ENCODE results near the gene POR.
A peak's percentile ranks its signal among the peaks of the same experiment; 100 is the strongest.

Gene POR

DNA sequence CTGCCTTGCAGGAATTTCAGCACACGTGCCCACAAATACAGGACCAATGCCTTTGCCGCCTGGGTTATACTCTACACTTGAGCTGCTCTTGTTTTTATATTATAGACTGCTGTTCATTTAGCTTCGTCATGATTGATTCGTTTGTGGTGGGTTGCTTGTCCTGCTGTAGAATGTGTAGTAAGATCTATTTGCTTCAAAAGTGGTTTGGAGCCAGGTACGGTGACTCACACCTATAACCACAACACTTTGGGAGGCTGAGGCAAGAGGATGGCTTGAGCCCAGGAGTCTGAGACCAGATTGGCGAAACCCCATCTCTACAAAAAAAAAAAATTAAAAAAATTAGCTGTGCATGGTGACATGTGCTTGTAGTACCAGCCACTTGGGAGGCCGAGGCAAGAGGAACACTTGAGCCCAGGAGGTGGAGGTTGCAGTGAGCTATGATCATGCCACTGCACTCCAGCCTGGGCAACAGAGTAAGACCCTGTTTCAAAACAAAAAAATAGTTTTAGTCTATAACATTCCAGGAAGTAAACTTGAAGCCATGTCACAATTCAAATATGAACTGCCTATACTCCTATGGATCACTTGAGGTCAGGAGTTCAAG, 45.1 kb upstream of the POR start (continued):
- TF ChIP-seq TOX (CRISPR knock-in tag; IDR thresholded peaks at IDR 0.05; ENCODE audit: borderline replicate concordance) (no peak), CREB5 (CRISPR knock-in tag; IDR thresholded peaks at IDR 0.05; ENCODE audit: low read depth) (no peak)

GRCh38 chr7:75870557-75871161, 44.3 kb upstream of the POR start:
- no peak for ATAC-seq
- TF ChIP-seq ESRRG (CRISPR knock-in tag; IDR thresholded peaks at IDR 0.05): no peak
- TF ChIP-seq GLIS3 (CRISPR knock-in tag; IDR thresholded peaks at IDR 0.05): no peak
- TF ChIP-seq ZNF70 (CRISPR knock-in tag; IDR thresholded peaks at IDR 0.05): no peak
- no peak for TF ChIP-seq ZNF565 (CRISPR knock-in tag; conservative IDR thresholded peaks at IDR 0.05; ENCODE audit: low read depth)
- no peak for TF ChIP-seq OSR1 (CRISPR knock-in tag; IDR thresholded peaks at IDR 0.05)
- TF ChIP-seq, protein P1, sequence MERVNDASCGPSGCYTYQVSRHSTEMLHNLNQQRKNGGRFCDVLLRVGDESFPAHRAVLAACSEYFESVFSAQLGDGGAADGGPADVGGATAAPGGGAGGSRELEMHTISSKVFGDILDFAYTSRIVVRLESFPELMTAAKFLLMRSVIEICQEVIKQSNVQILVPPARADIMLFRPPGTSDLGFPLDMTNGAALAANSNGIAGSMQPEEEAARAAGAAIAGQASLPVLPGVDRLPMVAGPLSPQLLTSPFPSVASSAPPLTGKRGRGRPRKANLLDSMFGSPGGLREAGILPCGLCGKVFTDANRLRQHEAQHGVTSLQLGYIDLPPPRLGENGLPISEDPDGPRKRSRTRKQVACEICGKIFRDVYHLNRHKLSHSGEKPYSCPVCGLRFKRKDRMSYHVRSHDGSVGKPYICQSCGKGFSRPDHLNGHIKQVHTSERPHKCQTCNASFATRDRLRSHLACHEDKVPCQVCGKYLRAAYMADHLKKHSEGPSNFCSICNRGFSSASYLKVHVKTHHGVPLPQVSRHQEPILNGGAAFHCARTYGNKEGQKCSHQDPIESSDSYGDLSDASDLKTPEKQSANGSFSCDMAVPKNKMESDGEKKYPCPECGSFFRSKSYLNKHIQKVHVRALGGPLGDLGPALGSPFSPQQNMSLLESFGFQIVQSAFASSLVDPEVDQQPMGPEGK (CRISPR knock-in tag; IDR thresholded peaks at IDR 0.05; ENCODE audit: borderline replicate concordance): no peak
- TF ChIP-seq, protein P2, sequence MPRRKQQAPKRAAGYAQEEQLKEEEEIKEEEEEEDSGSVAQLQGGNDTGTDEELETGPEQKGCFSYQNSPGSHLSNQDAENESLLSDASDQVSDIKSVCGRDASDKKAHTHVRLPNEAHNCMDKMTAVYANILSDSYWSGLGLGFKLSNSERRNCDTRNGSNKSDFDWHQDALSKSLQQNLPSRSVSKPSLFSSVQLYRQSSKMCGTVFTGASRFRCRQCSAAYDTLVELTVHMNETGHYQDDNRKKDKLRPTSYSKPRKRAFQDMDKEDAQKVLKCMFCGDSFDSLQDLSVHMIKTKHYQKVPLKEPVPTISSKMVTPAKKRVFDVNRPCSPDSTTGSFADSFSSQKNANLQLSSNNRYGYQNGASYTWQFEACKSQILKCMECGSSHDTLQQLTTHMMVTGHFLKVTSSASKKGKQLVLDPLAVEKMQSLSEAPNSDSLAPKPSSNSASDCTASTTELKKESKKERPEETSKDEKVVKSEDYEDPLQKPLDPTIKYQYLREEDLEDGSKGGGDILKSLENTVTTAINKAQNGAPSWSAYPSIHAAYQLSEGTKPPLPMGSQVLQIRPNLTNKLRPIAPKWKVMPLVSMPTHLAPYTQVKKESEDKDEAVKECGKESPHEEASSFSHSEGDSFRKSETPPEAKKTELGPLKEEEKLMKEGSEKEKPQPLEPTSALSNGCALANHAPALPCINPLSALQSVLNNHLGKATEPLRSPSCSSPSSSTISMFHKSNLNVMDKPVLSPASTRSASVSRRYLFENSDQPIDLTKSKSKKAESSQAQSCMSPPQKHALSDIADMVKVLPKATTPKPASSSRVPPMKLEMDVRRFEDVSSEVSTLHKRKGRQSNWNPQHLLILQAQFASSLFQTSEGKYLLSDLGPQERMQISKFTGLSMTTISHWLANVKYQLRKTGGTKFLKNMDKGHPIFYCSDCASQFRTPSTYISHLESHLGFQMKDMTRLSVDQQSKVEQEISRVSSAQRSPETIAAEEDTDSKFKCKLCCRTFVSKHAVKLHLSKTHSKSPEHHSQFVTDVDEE (CRISPR knock-in tag; IDR thresholded peaks at IDR 0.05): no peak
- TF ChIP-seq ZFP30 (CRISPR knock-in tag; IDR thresholded peaks at IDR 0.05): no peak
- no peak for TF ChIP-seq PPARA (CRISPR knock-in tag; IDR thresholded peaks at IDR 0.05; ENCODE audit: borderline replicate concordance)
- no peak for TF ChIP-seq POU6F1 (CRISPR knock-in tag; IDR thresholded peaks at IDR 0.05; ENCODE audit: borderline replicate concordance, low read depth)
- TF ChIP-seq ZNF8 (CRISPR knock-in tag; IDR thresholded peaks at IDR 0.05): no peak
- no peak for TF ChIP-seq ISL1 (CRISPR knock-in tag; IDR thresholded peaks at IDR 0.05)
- TF ChIP-seq TOX (CRISPR knock-in tag; IDR thresholded peaks at IDR 0.05; ENCODE audit: borderline replicate concordance): no peak
- no peak for TF ChIP-seq CSRNP3 (CRISPR knock-in tag; IDR thresholded peaks at IDR 0.05)
- no peak for TF ChIP-seq TCF4 (CRISPR knock-in tag; IDR thresholded peaks at IDR 0.05; ENCODE audit: borderline replicate concordance)
- TF ChIP-seq ARNTL (CRISPR knock-in tag; IDR thresholded peaks at IDR 0.05; ENCODE audit: borderline replicate concordance, low read depth): no peak

GRCh38 chr7:75872073-75872782, 42.7 kb upstream of the POR start:
- ATAC-seq: peak; percentile 59
- TF ChIP-seq, protein P1 (CRISPR knock-in tag; IDR thresholded peaks at IDR 0.05; ENCODE audit: borderline replicate concordance): no peak
- TF ChIP-seq ARNTL (CRISPR knock-in tag; IDR thresholded peaks at IDR 0.05; ENCODE audit: borderline replicate concordance, low read depth) (no peak), ZC3H10 (CRISPR knock-in tag; IDR thresholded peaks at IDR 0.05) (no peak), OSR1 (CRISPR knock-in tag; IDR thresholded peaks at IDR 0.05) (no peak), ZNF70 (CRISPR knock-in tag; IDR thresholded peaks at IDR 0.05) (no peak), POU6F1 (CRISPR knock-in tag; IDR thresholded peaks at IDR 0.05; ENCODE audit: borderline replicate concordance, low read depth) (no peak), TOX (CRISPR knock-in tag; IDR thresholded peaks at IDR 0.05; ENCODE audit: borderline replicate concordance) (no peak), CSRNP3 (CRISPR knock-in tag; IDR thresholded peaks at IDR 0.05) (no peak), RARB (CRISPR knock-in tag; IDR thresholded peaks at IDR 0.05) (no peak), GLIS3 (CRISPR knock-in tag; IDR thresholded peaks at IDR 0.05) (no peak), PPARA (CRISPR knock-in tag; IDR thresholded peaks at IDR 0.05; ENCODE audit: borderline replicate concordance) (no peak), TCF4 (CRISPR knock-in tag; IDR thresholded peaks at IDR 0.05; ENCODE audit: borderline replicate concordance) (no peak), ISL1 (CRISPR knock-in tag; IDR thresholded peaks at IDR 0.05) (no peak)
